ENCODE data around the gene PDIA6.
"Not testable (repeated sequence)": the region's sequence is repeated elsewhere in the genome, so short reads cannot be mapped to it uniquely, and the experiment has no call there.

Gene PDIA6

GRCh38 chr2:10806543-10806942, 6.0 kb downstream of the PDIA6 start:
- DNase-seq: no peak

DNA sequence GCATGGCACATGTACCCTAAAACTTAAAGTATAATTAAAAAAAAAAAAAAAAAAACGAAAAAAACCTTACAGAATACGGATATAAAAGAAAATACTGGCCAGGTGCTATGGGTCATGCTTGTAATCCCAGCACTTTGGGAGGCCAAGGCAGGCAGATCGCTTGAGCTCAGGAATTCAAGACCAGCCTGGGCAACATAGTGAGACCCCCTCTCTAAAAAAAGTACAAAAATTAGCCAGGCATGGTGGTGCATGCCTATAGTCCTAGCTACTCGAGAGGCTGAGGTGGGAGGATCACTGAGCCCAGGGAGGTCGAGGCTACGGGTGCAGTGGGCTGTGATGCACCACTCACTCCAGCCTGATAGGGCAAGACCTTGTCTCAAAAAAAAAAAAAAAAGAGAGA, 6.6 kb downstream of the PDIA6 start:
- not testable (repeated sequence) for DNase-seq

GRCh38 chr2:10802657-10803056, 9.9 kb downstream of the PDIA6 start:
- no peak for DNase-seq

DNA sequence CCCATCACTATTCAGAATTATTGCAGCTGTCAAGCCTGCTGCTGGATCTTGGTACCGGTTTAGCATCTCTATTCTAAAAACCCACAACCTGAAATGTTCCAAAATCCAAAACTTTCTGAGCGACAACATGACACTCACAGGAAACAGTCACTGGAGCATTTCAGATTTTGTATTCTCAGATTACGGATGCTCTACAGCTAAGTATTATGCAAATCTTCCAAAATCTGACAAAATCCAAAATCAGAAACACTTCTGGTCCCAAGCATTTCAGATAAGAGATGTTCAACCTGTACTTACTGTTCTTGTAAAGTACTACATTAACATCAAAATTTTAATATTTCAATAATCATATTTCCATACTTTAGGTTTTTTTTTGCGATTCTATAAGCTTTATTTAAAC, 12.4 kb downstream of the PDIA6 start:
- DNase-seq: no peak

GRCh38 chr2:10798783-10799182, 13.8 kb downstream of the PDIA6 start:
- DNase-seq: no peak

GRCh38 chr2:10796703-10797102, 15.9 kb downstream of the PDIA6 start:
- no peak for DNase-seq

DNA sequence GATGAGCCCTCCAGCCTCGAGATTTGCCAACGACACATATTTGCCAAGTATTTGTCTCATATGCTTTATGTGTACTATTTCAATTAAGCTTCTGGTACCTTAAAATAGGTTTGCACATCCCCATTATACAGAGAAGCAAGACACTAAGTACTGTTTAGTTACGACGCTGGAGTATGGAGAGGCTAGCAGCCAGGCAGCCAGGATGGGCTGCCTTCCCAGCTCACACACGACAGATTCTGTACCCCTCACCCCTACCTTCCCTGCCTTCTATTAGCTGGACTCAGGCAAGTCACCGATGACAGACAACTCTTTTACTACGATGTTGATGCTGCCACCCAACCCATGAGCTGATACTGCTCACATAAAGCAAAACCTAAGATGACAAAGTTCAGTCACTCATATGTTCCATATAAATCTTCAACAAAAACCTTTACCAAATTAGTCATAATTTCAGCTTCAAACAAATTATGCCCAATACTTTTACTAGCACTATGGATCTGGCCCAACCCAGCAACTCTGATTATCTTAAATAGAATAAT, 17.0 kb downstream of the PDIA6 start:
- DNase-seq: no peak

GRCh38 chr2:10794876-10795275, 17.7 kb downstream of the PDIA6 start:
- DNase-seq: no peak

- no peak for DNase-seq
Measured at GRCh38 chr2:10793816-10794215, 18.8 kb downstream of the PDIA6 start.

DNA sequence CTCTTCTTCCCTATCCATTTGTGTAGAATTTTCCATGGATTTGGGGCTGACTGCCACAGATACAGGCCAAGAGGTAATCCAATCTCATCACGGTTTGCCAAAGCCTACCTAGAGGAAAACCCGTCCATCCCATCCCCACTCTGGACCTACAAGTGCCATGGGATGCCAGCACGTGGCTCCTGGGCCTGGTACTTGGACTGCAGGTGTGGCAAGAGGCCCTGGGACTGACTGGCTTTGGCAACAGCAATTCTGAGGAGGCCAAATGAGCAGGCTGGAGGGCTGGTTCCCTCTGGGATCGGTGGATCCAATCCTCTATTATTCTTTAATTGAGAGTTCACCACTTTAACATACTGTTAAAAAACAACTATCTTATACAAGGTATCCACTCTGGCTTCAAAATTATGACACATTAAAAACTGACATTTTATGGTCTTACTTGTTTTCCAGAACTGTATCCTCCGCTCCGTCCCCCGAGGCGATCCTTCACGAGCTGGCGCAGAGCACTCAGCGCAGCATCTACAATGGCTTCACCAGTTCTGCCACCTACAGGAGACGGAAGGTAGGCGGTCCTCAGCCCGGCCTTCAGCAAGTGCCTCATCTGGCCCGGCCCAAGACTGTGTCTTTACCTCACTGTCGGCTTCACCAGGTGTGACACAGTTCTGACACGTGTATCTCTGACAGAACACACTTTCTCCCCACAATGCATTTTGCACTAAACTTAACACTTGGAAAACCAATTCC, 19.8 kb downstream of the PDIA6 start:
- DNase-seq: no peak

GRCh38 chr2:10792001-10792634, 20.5 kb downstream of the PDIA6 start:
- DNase-seq: no peak

GRCh38 chr2:10790228-10790973, 22.2 kb downstream of the PDIA6 start:
- DNase-seq: no peak

GRCh38 chr2:10788855-10789254, 23.7 kb downstream of the PDIA6 start:
- DNase-seq: no peak

DNA sequence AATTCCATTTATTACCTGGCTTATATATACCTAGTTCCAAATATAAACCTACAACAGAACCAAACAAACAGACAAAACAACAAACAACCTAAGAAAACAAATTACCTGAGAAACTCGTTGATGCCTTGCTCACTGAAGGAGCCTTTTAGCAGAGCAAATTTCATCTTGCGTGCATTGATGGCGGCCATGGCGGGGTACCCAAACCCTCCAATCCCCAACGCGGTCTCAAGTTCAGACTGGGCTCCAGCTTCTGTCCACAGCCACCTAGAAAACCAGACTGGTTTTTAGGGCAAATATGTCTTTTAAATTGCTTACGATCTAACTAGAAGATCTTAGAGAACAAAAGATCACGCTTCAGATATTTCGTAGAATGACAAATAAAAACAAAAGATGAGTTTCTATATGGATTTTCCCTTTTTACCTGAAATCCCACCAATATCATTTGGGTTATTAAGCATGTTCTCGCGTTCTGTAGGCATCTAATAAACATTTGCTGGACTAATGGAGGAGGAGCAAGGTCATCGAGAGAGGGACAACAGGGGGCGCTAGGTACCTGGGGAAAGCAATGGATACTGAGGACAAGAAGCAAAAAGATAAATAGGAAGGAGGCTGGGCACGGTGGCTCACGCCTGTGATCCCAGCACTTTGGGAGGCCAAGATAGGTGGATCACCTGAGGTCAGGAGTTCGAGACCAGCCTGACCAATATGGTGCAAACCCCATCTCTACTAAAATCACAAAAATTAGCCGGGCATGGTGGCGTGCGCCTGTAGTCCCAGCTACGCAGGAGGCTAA, 25.2 kb downstream of the PDIA6 start:
- DNase-seq: no peak

DNA sequence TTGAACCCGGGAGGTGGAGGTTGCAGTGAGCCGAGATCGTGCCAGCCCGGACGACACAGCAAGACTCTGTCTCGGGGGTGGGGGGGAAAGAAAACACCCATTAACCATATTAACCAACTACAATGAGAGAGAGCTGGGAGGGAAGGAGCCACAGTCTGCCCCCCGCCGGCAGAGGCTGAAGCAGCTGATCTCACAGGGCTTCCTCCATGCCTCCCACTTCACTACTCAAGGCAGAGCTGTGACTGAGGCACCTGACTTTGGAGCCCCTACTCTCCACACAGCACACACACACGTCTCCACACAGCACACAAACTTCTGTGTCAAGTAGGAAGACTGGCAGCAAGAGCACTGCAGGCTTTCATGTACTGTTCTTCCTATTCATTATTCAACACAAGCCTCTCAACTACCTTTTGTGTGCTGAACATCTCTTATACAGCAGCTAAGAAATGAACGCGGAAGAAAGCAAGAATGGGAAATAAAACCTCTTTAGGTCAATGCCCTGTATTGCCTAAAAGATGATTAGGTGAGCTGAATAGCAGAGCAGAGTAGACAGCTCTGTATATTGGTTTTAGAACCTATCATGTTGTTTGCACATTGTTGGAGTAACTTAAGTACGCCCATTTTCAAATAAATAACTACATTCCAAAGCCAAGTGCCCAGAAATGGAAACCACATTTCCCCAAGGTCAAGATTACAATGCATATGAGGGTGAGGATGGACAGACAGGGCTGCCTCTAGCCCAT, 26.2 kb downstream of the PDIA6 start:
- no peak for DNase-seq

DNA sequence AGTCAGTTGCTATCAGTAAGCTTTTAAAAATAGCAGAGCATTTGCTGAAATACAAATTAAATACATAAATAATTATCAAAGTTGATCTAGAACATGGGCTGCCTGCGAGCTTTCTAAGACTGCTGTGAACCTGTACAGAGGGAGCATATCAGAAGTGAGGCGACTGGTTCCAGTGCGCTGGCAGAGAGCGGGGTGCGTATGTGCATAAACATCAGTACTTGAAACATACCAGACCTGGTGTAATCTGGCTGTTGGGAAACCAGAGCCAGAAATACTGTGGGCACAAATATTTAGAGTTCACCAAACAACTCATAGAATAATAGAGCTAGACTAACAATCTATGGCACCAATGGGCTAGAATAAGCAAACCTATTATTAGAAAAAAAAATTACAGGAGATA, 27.3 kb downstream of the PDIA6 start:
- no peak for DNase-seq

- no peak for DNase-seq
Measured at GRCh38 chr2:10784719-10785118, 27.9 kb downstream of the PDIA6 start.

DNA sequence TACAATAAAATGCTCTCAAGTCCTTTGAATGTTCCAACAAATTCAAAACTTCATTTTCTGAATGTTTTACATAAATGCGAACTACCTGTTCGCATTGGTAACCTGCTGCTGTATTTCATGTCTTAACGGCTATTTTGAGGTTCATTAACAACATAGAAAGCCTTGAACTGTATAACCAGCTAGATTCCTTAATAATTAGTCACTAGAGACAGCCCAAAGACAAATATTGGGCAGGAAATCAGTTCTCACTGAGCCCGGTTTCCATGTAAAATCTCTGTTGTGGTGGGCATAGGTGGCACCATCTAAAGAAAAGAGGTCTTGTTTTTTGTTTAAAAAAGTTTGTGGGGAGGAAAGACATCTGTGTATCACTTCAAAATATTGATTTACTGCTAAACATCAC, 29.2 kb downstream of the PDIA6 start:
- no peak for DNase-seq

DNA sequence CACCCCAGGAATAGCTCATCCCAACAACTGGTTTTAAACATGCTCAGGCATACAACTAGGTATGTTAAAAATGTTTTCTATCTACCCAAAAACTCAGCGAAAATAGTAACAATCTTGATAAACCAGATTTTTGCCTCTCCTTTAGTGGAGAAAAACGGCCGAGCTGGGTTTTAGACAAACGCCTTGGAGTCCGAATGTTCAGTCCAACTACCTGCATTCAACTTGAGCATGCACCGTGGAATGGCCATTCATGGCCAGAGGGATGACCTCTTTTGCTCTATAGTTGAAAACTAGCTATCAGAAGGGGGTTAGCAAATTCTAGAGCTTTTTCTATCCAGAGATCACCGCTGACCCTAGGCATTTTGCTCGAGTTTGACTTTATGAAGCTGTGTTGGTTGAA, 30.8 kb downstream of the PDIA6 start:
- no peak for DNase-seq

DNA sequence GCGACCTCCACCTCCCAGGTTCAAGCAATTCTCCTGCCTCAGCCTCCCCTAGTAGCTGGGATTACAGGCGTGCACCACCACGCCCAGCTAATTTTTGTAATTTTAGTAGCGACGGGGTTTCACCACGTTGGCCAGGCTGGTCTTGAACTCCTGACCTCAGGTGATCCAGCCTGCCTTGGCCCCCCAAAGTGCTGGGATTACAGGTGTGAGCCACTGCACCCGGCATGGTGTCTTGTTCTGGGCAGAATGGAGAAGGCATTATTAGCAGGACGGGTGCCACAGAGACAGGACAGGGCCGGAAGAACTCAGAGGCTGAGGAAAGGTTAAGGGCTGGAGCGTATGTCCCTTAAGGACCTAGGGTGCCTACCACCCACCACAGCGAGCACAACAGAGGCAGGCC, 31.8 kb downstream of the PDIA6 start:
- not testable (repeated sequence) for DNase-seq

GRCh38 chr2:10780491-10780820, 32.1 kb downstream of the PDIA6 start:
- DNase-seq: no peak

- no peak for DNase-seq
Measured at GRCh38 chr2:10779776-10780490, 32.7 kb downstream of the PDIA6 start.

Data from activated CD4-positive, CD25-positive, alpha-beta regulatory T cell treated with anti-CD3 and anti-CD28 coated beads, Interleukin-2, amount 50 U/mL, for 72 hours (primary cell).